Chondrocyte (in vitro differentiated cells): ENCODE results near the gene KANK3. TPM values are rescaled to one million over a fixed set of nuclear protein-coding genes. Genes with fewer than 3 reads are reported as not detected.
"Not testable (repeated sequence)": the region's sequence is repeated elsewhere in the genome, so short reads cannot be mapped to it uniquely, and the experiment has no call there.

Experiments used
- DNase-seq: peaks from one replicate; pipeline ENCODE4 v3.0.0; 2021; ENCODE audit warnings: mixed read lengths, low spot score
- H3K27ac Mint-ChIP-seq: one replicate; pipeline ENCODE4 v1.8.0; 2021; ENCODE audit warnings: mild to moderate bottlenecking, moderate library complexity, mixed read lengths; ENCODE audit not compliant: unreplicated experiment
- H3K27me3 Mint-ChIP-seq: 2 replicates; pipeline ENCODE4 v1.8.0; 2021; ENCODE audit warnings: low read depth, mixed read lengths
- H3K36me3 Mint-ChIP-seq: 2 replicates; pipeline ENCODE4 v1.8.0; 2021; ENCODE audit warnings: low read depth, mixed read lengths
- H3K4me1 Mint-ChIP-seq: 2 replicates; pipeline ENCODE4 v1.8.0; 2021; ENCODE audit warnings: low read depth, mild to moderate bottlenecking, mixed read lengths
- H3K4me3 Mint-ChIP-seq: one replicate; pipeline ENCODE4 v1.8.0; 2021; ENCODE audit warnings: mild to moderate bottlenecking, moderate library complexity, mixed read lengths; ENCODE audit not compliant: unreplicated experiment
- H3K9me3 Mint-ChIP-seq: 2 replicates; pipeline ENCODE4 v1.8.0; 2021; ENCODE audit warnings: low read depth, mixed read lengths
- total RNA-seq: library from RNA; stranded (reverse); gene quantifications from 3 replicates; pipeline ENCODE4 v1.2.1, GENCODE V29; 2021
- TF ChIP-seq, protein P1 (sequence below): fragments of 200-600 bp; sonication (generic); IDR thresholded peaks from 2 replicates; pipeline ENCODE4 v1.5.0; 2021; ENCODE audit warnings: antibody characterized with exemption, mild to moderate bottlenecking, moderate library complexity

KANK3 gene
- total RNA-seq, 1 donor from 2014 or later: 1.2 TPM

DNA sequence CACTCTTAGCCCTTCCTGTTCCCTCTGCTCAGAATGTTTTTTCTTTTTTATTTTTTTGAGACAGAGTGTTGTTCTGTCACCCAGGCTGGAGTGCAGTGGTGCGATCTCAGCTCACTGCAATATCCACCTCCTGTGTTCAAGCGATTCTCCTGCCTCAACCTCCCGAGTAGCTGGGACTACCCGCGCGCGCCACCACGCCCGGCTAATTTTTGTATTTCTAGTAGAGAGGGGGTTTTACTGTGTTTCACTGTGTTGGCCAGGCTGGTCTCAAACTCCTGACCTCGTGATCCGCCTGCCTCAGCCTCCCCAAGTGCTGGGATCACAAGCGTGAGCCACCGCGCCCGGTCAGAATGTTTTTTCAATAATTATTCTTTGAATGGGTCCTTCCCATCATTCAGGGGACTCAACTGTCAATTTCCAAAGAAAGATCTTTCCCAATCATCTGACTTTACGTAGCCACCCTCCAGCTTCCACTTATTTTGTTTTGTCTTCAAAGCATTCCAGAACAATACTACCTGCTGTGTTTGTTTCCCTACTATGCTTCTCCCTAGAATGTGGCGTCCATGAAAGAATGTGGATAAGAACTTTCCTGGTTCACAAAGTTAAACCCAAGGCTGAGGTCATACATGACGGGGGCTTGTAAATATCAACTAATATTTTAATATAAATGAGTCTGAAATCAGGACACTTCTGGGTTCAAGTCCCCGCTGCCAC is 23.1 kb downstream of the KANK3 start:
- Mint-ChIP-seq H3K9me3 (no peaks in the 10 kb centered on the region), H3K27ac (peak overlapping the region; percentile 98), H3K36me3 (peaks cover 12% of the 10 kb centered on the region), H3K4me3 (peak overlapping the region; percentile 99), H3K27me3 (no peaks in the 10 kb centered on the region), H3K4me1 (peaks cover 28% of the 10 kb centered on the region)
- TF ChIP-seq, protein P1, sequence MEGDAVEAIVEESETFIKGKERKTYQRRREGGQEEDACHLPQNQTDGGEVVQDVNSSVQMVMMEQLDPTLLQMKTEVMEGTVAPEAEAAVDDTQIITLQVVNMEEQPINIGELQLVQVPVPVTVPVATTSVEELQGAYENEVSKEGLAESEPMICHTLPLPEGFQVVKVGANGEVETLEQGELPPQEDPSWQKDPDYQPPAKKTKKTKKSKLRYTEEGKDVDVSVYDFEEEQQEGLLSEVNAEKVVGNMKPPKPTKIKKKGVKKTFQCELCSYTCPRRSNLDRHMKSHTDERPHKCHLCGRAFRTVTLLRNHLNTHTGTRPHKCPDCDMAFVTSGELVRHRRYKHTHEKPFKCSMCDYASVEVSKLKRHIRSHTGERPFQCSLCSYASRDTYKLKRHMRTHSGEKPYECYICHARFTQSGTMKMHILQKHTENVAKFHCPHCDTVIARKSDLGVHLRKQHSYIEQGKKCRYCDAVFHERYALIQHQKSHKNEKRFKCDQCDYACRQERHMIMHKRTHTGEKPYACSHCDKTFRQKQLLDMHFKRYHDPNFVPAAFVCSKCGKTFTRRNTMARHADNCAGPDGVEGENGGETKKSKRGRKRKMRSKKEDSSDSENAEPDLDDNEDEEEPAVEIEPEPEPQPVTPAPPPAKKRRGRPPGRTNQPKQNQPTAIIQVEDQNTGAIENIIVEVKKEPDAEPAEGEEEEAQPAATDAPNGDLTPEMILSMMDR: no peak
- DNase-seq: no peak

DNA sequence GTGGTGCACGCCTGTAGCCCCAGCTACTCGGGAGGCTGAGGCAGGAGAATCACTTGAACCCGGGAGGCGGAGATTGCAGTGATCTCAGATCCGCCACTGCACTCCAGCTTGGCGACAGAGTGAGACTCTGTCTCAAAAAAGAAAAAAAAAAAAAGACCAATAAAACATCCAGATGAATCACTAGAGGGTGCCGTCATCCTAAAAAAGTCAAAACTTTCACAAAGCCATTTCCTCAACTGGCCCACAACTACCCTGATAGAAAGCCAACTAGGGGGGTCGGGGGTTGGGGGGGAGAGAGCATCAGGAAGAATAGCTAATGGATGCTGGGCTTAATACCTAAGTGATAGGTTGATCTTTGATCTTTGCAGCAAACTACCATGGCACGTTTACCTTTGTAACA is 24.2 kb downstream of the KANK3 start:
- not testable (repeated sequence) for H3K27me3 Mint-ChIP-seq, H3K27ac Mint-ChIP-seq, H3K4me3 Mint-ChIP-seq, DNase-seq, H3K9me3 Mint-ChIP-seq
- Mint-ChIP-seq H3K4me1 (peaks cover 28% of the 10 kb centered on the region), H3K36me3 (peaks cover 12% of the 10 kb centered on the region)
- TF ChIP-seq, protein P1: peak; percentile 48

DNA sequence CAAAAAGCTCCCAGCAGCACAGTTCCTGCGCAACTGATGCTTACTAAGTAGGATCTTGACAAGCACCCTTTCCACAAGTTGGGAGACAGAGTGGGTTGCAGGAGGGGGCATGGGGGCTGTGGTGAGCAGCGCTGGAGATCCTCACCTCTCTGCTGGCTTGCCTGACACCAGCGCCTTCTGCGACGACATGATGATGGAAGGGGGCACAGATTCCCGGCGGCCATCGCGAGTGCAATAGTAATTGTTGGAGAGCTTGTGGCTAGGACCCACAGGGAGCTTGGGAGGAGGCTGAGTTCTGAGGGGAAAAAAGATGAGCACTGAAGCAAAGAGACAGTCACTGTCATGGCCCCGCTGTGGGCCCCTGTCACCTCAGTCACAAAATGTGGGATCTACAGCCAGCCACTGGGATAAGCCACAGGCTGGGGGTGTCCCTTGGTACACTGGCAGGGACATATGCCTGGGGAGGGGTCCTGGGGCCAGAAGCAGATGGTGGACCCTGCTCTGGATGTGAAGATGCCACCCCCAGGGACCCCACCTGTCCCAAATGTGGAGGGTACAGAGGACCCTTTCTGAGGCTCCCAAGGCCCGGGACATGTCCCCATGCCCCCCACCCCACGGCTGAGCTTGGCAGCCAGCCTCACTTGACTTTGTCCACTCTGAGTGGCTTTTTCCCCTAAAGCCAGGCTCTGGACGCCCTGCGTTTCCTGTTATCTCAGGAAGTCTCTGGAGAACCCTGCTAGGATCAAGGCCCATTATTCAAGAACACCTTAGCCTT is 26.5 kb downstream of the KANK3 start:
- no peak overlapping the region for H3K4me3 Mint-ChIP-seq
- DNase-seq: peak; percentile 83
- no peak overlapping the region for H3K27ac Mint-ChIP-seq
- H3K27me3 Mint-ChIP-seq: no peaks in the 10 kb centered on the region
- TF ChIP-seq, protein P1: no peak
- H3K9me3 Mint-ChIP-seq: no peaks in the 10 kb centered on the region
- peaks cover 1% of the 10 kb centered on the region for H3K36me3 Mint-ChIP-seq
- peaks cover 12% of the 10 kb centered on the region for H3K4me1 Mint-ChIP-seq

DNA sequence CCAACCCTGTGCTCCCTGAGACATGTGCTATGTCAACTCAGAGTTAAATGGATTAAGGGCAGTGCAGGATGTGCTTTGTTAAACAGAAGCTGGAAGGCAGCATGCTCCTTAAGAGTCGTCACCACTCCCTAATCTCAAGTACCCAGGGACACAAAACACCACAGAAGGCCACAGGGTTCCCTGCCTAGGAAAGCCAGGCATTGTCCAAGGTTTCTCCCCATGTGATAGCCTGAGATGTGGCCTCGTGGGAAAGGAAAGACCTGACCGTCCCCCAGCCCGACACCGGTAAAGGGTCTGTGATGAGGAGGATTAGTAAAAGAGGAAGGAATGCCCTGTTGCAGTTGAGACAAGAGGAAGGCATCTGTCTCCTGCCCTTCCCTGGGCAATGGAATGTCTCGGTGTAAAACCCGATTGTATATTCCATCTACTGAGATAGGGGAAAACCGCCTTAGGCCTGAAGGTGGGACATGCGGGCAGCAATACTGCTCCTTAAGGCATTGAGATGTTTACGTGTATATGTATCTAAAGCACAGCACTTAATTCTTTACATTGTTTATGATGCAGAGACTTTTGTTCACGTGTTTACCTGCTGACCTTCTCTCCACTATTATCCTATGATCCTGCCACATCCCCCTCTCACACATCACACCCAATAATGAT is 28.0 kb downstream of the KANK3 start:
- not testable (repeated sequence) for H3K27ac Mint-ChIP-seq, H3K27me3 Mint-ChIP-seq

DNA sequence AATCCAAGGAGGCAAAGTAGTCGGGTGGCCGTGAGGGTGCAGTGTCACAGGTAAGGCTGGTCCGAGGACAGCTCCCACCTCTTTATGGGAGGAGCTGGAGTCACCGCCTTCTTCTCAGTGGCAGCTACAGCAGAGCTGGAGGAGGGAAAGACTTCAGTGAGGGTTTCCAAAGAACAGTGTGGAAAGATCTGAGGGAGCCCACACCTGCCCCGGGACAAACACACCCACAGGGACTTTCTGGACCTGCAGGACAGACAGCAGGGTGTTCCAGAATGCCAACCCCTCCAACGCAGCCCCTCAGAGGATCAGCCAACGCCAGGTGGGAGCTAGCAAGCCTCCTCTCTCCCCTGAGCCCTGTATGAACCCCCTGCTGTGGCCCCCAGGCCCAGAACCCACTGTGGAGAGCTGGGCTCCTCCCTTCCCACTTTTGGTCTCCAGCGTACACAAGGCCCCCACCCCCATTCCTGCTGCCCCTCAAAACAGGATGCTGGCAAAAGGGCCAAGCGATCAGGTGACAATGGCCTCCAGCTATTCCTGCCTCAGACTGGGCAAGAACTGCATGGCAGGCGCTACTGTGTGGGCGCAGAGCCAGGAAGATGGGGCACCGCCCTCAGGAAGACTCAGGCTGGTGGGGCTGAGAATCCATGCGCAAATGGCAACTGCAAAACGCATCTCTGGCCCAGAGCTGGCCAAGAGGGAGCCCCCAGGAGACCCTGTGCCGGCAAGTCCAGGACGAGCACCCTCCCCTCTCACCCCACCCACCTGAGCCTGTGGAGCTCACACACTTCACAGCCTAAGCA is 31.4 kb downstream of the KANK3 start:
- no peak overlapping the region for H3K27ac Mint-ChIP-seq
- H3K36me3 Mint-ChIP-seq: peaks cover 3% of the 10 kb centered on the region
- TF ChIP-seq, protein P1: no peak
- peak; percentile 77 for DNase-seq
- H3K4me3 Mint-ChIP-seq: no peak overlapping the region
- no peaks in the 10 kb centered on the region for H3K9me3 Mint-ChIP-seq
- H3K4me1 Mint-ChIP-seq: peaks cover 22% of the 10 kb centered on the region
- no peaks in the 10 kb centered on the region for H3K27me3 Mint-ChIP-seq

More for the DNA sequence above, 28.0 kb downstream of the KANK3 start:
- H3K36me3 Mint-ChIP-seq, H3K4me1 Mint-ChIP-seq, H3K4me3 Mint-ChIP-seq, H3K9me3 Mint-ChIP-seq: not testable (repeated sequence)
- peak; percentile 30 for DNase-seq
